Mesendoderm (in vitro differentiated cells): ENCODE data around the gene MRPS31. TPM values are rescaled to one million over a fixed set of nuclear protein-coding genes. Genes with fewer than 3 reads are reported as not detected.

ENCODE experiments used
- DNase-seq: peaks from one replicate; pipeline ENCODE4 v3.0.0; 2013
- H2AK5ac ChIP-seq: 2 replicates; pipeline ENCODE4 v1.6.1; 2013; ENCODE audit warnings: low read length, inconsistent platforms
- H2BK120ac ChIP-seq: 2 replicates; pipeline ENCODE4 v1.6.1; 2013; ENCODE audit warnings: low read depth, mild to moderate bottlenecking, low read length, moderate library complexity, mixed read lengths
- H2BK15ac ChIP-seq: replicated peaks from 2 replicates; pipeline ENCODE4 v1.6.1; 2013; ENCODE audit warnings: low read depth, mild to moderate bottlenecking, moderate library complexity
- H2BK5ac ChIP-seq: 2 replicates; pipeline ENCODE4 v1.6.1; 2013; ENCODE audit warnings: low read length, inconsistent platforms
- H3K18ac ChIP-seq: 2 replicates; pipeline ENCODE4 v1.6.1; 2013; ENCODE audit warnings: mild to moderate bottlenecking, low read length, mixed read lengths
- H3K23ac ChIP-seq: one replicate; pipeline ENCODE4 v1.6.1; 2013; ENCODE audit warnings: low read length
- H3K27ac ChIP-seq: 2 replicates; pipeline ENCODE4 v1.5.1; 2013; ENCODE audit warnings: low read depth, mild to moderate bottlenecking, inconsistent platforms, low read length, moderate library complexity
- H3K27me3 ChIP-seq: 2 replicates; pipeline ENCODE4 v1.6.1; 2013; ENCODE audit warnings: low read length, control low read depth, mild to moderate bottlenecking, inconsistent platforms; ENCODE audit not compliant: insufficient read depth, poor library complexity
- H3K36me3 ChIP-seq: 2 replicates; pipeline ENCODE4 v1.6.1; 2013; ENCODE audit warnings: low read length, inconsistent platforms; ENCODE audit not compliant: control insufficient read depth, insufficient read depth
- H3K4ac ChIP-seq: one replicate; pipeline ENCODE4 v1.6.1; 2013; ENCODE audit warnings: low read depth, mild to moderate bottlenecking, low read length, moderate library complexity
- H3K4me1 ChIP-seq: 2 replicates; pipeline ENCODE4 v1.6.1; 2013; ENCODE audit warnings: low read depth, low read length, inconsistent platforms; ENCODE audit not compliant: control insufficient read depth
- H3K4me2 ChIP-seq: 2 replicates; pipeline ENCODE4 v1.6.1; 2013; ENCODE audit warnings: low read length
- H3K4me3 ChIP-seq: 2 replicates; pipeline ENCODE4 v1.5.1; 2013; ENCODE audit warnings: mild to moderate bottlenecking, low read length
- H3K56ac ChIP-seq: one replicate; pipeline ENCODE4 v1.6.1; 2013; ENCODE audit warnings: low read length
- H3K79me1 ChIP-seq: 2 replicates; pipeline ENCODE4 v1.6.1; 2013; ENCODE audit warnings: low read length, inconsistent platforms
- H3K79me2 ChIP-seq: 2 replicates; pipeline ENCODE4 v1.6.1; 2013; ENCODE audit warnings: mild to moderate bottlenecking, low read length; ENCODE audit not compliant: control insufficient read depth, insufficient read depth
- H3K9ac ChIP-seq: 2 replicates; pipeline ENCODE4 v1.6.1; 2013; ENCODE audit warnings: low read length, inconsistent platforms
- H4K5ac ChIP-seq: one replicate; pipeline ENCODE4 v1.6.1; 2013; ENCODE audit warnings: low read length
- H4K8ac ChIP-seq: one replicate; pipeline ENCODE4 v1.6.1; 2013; ENCODE audit warnings: low read depth, mild to moderate bottlenecking, control low read depth, low read length, moderate library complexity
- WGBS: extraction: QIAGEN DNeasy Blood & Tissue Kit; methylation state at CpG from one replicate; pipeline ENCODE4 v1.1.7; 2013; ENCODE audit warnings: low lambda C conversion rate, missing lambda C conversion rate; ENCODE audit not compliant: insufficient coverage; ENCODE audit errors: extremely low coverage; 5-methylcytosine and 5-hydroxymethylcytosine counted together
- small RNA-seq: library from polyadenylated mRNA; stranded (forward); fragments of <200 nt; extraction: miRNeasy Mini kit (QIAGEN cat#:217004); gene quantifications from one replicate; pipeline ENCODE3, GENCODE V24; 2013; ENCODE audit not compliant: insufficient read depth

The MRPS31 gene

GRCh38 chr13:40682449-40683240 lies 88.3 kb downstream of the MRPS31 start:
- DNase-seq, result peak; percentile 32
- H3K23ac ChIP-seq, result no peak overlapping the region
- H3K4me1 ChIP-seq, result peaks cover 6% of the 10 kb centered on the region
- H3K56ac ChIP-seq, result no peak overlapping the region
- no peak overlapping the region for H4K5ac ChIP-seq
- H3K79me1 ChIP-seq, result no peaks in the 10 kb centered on the region
- H2BK5ac ChIP-seq, result no peak overlapping the region
- no peaks in the 10 kb centered on the region for H3K79me2 ChIP-seq
- H3K4me2 ChIP-seq, result no peak overlapping the region
- no peak overlapping the region for H3K9ac ChIP-seq
- H3K4ac ChIP-seq, result no peak overlapping the region
- no peak overlapping the region for H2BK15ac ChIP-seq
- H3K36me3 ChIP-seq, result no peaks in the 10 kb centered on the region
- no peak overlapping the region for H3K27ac ChIP-seq
- H2BK120ac ChIP-seq, result no peak overlapping the region
- no peak overlapping the region for H2AK5ac ChIP-seq
- no CpG with 5 or more reads among the region's 11 CpGs for WGBS
- H3K18ac ChIP-seq, result no peak overlapping the region
- H4K8ac ChIP-seq, result no peak overlapping the region
- H3K4me3 ChIP-seq, result no peak overlapping the region
- no peaks in the 10 kb centered on the region for H3K27me3 ChIP-seq

DNA sequence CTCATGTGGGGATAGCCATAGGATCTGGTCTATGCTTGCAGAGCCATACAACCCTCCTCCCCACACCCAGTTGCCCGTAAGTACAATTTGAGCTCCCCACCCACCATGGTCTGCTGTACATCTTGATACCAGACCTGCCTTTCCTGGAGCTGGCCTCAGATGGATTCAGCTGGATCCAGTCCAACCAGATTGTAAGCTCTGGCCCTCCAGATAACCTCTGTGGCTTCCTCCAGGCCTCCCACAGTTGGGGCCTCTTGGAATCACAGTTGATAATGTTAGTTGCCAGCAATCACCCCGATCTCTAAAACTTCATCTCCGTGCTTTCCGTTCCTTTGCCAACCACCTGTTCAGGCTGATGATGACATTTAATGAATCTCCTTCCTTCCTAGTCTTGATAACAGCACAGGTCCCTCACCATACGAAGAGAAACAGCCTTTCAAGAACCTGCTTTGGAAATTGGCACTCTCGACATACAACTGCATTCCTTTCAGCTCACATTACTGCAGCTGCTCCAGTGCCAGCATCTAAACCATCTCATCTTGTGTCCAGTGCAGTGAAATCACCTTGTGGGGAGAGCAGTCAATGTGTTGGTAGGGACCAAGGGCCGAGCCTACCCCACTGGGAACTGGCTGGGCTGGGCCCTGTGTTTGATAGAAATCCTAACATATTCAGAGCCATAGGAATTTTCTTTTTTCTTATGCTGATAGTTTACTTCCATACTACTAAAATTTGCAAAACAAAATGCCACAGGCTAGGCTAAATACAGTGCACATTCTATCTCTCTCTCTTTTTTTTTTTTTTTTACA lies 89.4 kb downstream of the MRPS31 start:
- Histone ChIP-seq H2BK5ac (no peak overlapping the region), H3K9ac (no peak overlapping the region), H3K4me1 (peaks cover 6% of the 10 kb centered on the region), H2BK15ac (no peak overlapping the region), H3K18ac (no peak overlapping the region), H4K5ac (peak overlapping the region; percentile 71), H3K27me3 (no peaks in the 10 kb centered on the region), H4K8ac (no peak overlapping the region), H3K23ac (no peak overlapping the region), H3K79me1 (no peaks in the 10 kb centered on the region), H3K36me3 (no peaks in the 10 kb centered on the region), H2BK120ac (no peak overlapping the region), H3K4me3 (no peak overlapping the region), H3K4ac (peak overlapping the region; percentile 25), H3K27ac (no peak overlapping the region), H3K4me2 (no peak overlapping the region), H3K79me2 (no peaks in the 10 kb centered on the region), H3K56ac (peak overlapping the region; percentile 56), H2AK5ac (peak overlapping the region; percentile 94)
- no CpG with 5 or more reads among the region's 7 CpGs for WGBS
- no peak for DNase-seq

DNA sequence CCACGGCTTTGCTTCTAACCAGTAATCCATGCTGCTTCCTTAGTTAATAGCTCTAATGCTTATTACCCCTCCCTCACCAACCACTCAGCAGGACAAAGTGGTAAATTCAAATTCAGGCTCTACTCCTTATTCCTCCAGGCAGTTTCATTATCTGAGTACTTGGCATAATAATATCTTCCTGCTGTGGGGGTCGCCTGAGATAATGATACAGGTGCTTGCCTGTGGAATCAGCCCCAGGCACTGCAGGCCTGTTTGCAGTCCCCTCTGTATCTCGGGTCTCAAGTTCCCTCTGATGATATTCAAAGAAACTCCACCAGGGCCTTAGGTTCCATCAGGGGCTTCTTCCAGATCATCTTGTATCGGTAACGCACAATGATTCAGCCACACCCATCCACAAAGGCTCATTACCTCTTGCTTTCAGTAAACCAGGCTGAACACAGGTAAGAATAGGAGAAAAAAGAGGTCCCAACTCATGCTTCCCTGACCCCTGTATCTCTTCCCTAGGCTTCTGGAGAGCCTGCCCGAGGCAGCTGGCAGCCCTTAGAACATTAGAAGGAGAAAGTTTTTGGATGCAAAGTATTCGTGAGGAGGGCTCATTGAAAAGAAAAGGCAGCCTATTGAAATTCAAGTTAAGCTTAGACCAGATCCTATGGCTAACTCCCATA lies 90.2 kb downstream of the MRPS31 start:
- Histone ChIP-seq H3K36me3 (no peaks in the 10 kb centered on the region), H3K4ac (no peak overlapping the region), H2BK5ac (no peak overlapping the region), H4K5ac (no peak overlapping the region), H2AK5ac (no peak overlapping the region), H3K18ac (peak overlapping the region; percentile 1), H3K4me3 (no peak overlapping the region), H2BK15ac (no peak overlapping the region), H2BK120ac (no peak overlapping the region), H3K79me2 (no peaks in the 10 kb centered on the region), H4K8ac (no peak overlapping the region), H3K27me3 (no peaks in the 10 kb centered on the region), H3K56ac (peak overlapping the region; percentile 12), H3K4me1 (peaks cover 6% of the 10 kb centered on the region), H3K79me1 (no peaks in the 10 kb centered on the region), H3K27ac (no peak overlapping the region), H3K4me2 (no peak overlapping the region), H3K9ac (no peak overlapping the region), H3K23ac (no peak overlapping the region)
- peak; percentile 83 for DNase-seq
- no CpG with 5 or more reads among the region's 7 CpGs for WGBS

GRCh38 chr13:40679480-40679985 lies 91.5 kb downstream of the MRPS31 start:
- Histone ChIP-seq H3K56ac (no peak overlapping the region), H3K9ac (no peak overlapping the region), H4K8ac (no peak overlapping the region), H2AK5ac (no peak overlapping the region), H3K23ac (no peak overlapping the region), H3K27me3 (no peaks in the 10 kb centered on the region), H3K4me2 (no peak overlapping the region), H3K79me1 (no peaks in the 10 kb centered on the region), H3K4me3 (no peak overlapping the region), H3K36me3 (no peaks in the 10 kb centered on the region), H4K5ac (no peak overlapping the region), H3K27ac (no peak overlapping the region), H3K79me2 (no peaks in the 10 kb centered on the region), H2BK5ac (no peak overlapping the region), H2BK120ac (no peak overlapping the region), H3K4me1 (peaks cover 6% of the 10 kb centered on the region), H2BK15ac (no peak overlapping the region), H3K4ac (no peak overlapping the region), H3K18ac (no peak overlapping the region)
- no peak for DNase-seq
- no CpG with 5 or more reads among the region's 6 CpGs for WGBS

Small RNAs within 50 kb of the gene (small RNA-seq; reads per million reads assigned to genes)
- gene MIR320D1 (not detected), gene MIR621 (not detected), gene RF00017 (not detected)
